Uterus (tissue), 2 donors: ENCODE data around the gene SAP30BP.

Source experiments
- POLR2A ChIP-seq, 2 donors: fragments of 450-650 bp; IDR thresholded peaks; one replicate each; pipeline ENCODE4 v1.6.1; 2016; ENCODE audit warnings: antibody characterized with exemption in 2 of 2, mild to moderate bottlenecking in 1 of 2, moderate library complexity in 1 of 2
- TF ChIP-seq, protein P1 (sequence below), 4 experiments: fragments of 200-600 bp in 2 of 4; fragments of 450-650 bp in 2 of 4; sonication (generic) in 2 of 4; IDR thresholded peaks; one replicate each; pipeline ENCODE4 v1.5.1; 2016 to 2019; ENCODE audit warnings: antibody characterized with exemption in 4 of 4, mild to moderate bottlenecking in 2 of 4, moderate library complexity in 1 of 4

- no peak for TF ChIP-seq POLR2A (IDR thresholded peaks at IDR 0.05)
- TF ChIP-seq, protein P1, sequence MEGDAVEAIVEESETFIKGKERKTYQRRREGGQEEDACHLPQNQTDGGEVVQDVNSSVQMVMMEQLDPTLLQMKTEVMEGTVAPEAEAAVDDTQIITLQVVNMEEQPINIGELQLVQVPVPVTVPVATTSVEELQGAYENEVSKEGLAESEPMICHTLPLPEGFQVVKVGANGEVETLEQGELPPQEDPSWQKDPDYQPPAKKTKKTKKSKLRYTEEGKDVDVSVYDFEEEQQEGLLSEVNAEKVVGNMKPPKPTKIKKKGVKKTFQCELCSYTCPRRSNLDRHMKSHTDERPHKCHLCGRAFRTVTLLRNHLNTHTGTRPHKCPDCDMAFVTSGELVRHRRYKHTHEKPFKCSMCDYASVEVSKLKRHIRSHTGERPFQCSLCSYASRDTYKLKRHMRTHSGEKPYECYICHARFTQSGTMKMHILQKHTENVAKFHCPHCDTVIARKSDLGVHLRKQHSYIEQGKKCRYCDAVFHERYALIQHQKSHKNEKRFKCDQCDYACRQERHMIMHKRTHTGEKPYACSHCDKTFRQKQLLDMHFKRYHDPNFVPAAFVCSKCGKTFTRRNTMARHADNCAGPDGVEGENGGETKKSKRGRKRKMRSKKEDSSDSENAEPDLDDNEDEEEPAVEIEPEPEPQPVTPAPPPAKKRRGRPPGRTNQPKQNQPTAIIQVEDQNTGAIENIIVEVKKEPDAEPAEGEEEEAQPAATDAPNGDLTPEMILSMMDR (IDR thresholded peaks at IDR 0.05): no peak
These were observed 39.0 kb downstream of the SAP30BP start for GRCh38 chr17:75706042-75706728.
